T-helper 22 cell (primary cell): ENCODE results near the gene NR2C2.

Experiments
- DNase-seq: peaks from one replicate; pipeline ENCODE4 v3.0.0-alpha.2; 2020; ENCODE audit warnings: low read depth

Gene NR2C2

GRCh38 chr3:15023249-15023648, 75.9 kb downstream of the NR2C2 start:
- no peak for DNase-seq

GRCh38 chr3:15023719-15024118, 76.3 kb downstream of the NR2C2 start:
- no peak for DNase-seq

GRCh38 chr3:15029625-15030024, 82.2 kb downstream of the NR2C2 start:
- no peak for DNase-seq

GRCh38 chr3:15032650-15033049, 85.3 kb downstream of the NR2C2 start:
- no peak for DNase-seq

GRCh38 chr3:15033103-15033502, 85.7 kb downstream of the NR2C2 start:
- DNase-seq = no peak

- DNase-seq = no peak
Measured at GRCh38 chr3:15038306-15038705, 90.9 kb downstream of the NR2C2 start.

GRCh38 chr3:15040844-15041243, 93.5 kb downstream of the NR2C2 start:
- DNase-seq = no peak

GRCh38 chr3:15041950-15042349, 94.6 kb downstream of the NR2C2 start:
- DNase-seq = no peak

GRCh38 chr3:15042936-15043335, 95.6 kb downstream of the NR2C2 start:
- DNase-seq = no peak

GRCh38 chr3:15043408-15044171, 96.2 kb downstream of the NR2C2 start:
- DNase-seq = no peak

- DNase-seq = no peak
Measured at GRCh38 chr3:15044326-15044725, 96.9 kb downstream of the NR2C2 start.

- no peak for DNase-seq
Measured at GRCh38 chr3:15045667-15046066, 98.3 kb downstream of the NR2C2 start.

- DNase-seq = no peak
Measured at GRCh38 chr3:15049584-15049983, 102.2 kb downstream of the NR2C2 start.

GRCh38 chr3:15050405-15051092, 103.2 kb downstream of the NR2C2 start:
- no peak for DNase-seq

- DNase-seq = no peak
Measured at GRCh38 chr3:15051531-15051930, 104.1 kb downstream of the NR2C2 start.

- DNase-seq = no peak
Measured at GRCh38 chr3:15052335-15053242, 105.2 kb downstream of the NR2C2 start.

GRCh38 chr3:15053541-15053940, 106.2 kb downstream of the NR2C2 start:
- DNase-seq = no peak

- no peak for DNase-seq
Measured at GRCh38 chr3:15055019-15055557, 107.7 kb downstream of the NR2C2 start.

GRCh38 chr3:15056676-15057404, 109.5 kb downstream of the NR2C2 start:
- DNase-seq = no peak

- DNase-seq = no peak
Measured at GRCh38 chr3:15060029-15060428, 112.6 kb downstream of the NR2C2 start.

- no peak for DNase-seq
Measured at GRCh38 chr3:15063238-15063637, 115.9 kb downstream of the NR2C2 start.
